Activated naive CD4-positive, alpha-beta T cell treated with anti-CD3 and anti-CD28 coated beads, Interleukin-2, amount 50 U/mL, for 72 hours (primary cell): Measurements from ENCODE around the gene MBNL2. TPM values are rescaled to one million over a fixed set of nuclear protein-coding genes. Genes with fewer than 3 reads are reported as not detected.
A peak's percentile ranks its signal among the peaks of the same experiment; 100 is the strongest.
"Not testable (repeated sequence)": the region's sequence is repeated elsewhere in the genome, so short reads cannot be mapped to it uniquely, and the experiment has no call there.

Source experiments
- ATAC-seq, 2 donors: fragments of 150-1000 bp; cut with Tn5 transposase; 2 replicates each; pipeline ENCODE4 v1.10.0; 2021; ENCODE audit warnings: mild to moderate bottlenecking in 2 of 2, moderate library complexity in 2 of 2
- DNase-seq, 2 donors: peaks; one replicate each; pipeline ENCODE4 v3.0.0; 2021 to 2022; ENCODE audit warnings: low spot score in 2 of 2
- H3K27ac Mint-ChIP-seq, 2 donors: one replicate each; pipeline ENCODE4 v1.8.0; 2022; ENCODE audit warnings: mild to moderate bottlenecking in 2 of 2, mixed read lengths in 2 of 2
- H3K36me3 Mint-ChIP-seq, 2 donors: one replicate each; pipeline ENCODE4 v1.8.0; 2022; ENCODE audit warnings: mixed read lengths in 2 of 2
- H3K9me3 Mint-ChIP-seq, 2 donors: one replicate each; pipeline ENCODE4 v1.8.0; 2022; ENCODE audit warnings: mixed read lengths in 2 of 2
- total RNA-seq, 2 donors: library from RNA; stranded (reverse); gene quantifications; one replicate each; pipeline ENCODE4 v1.2.3, GENCODE V29; 2022

The MBNL2 gene
- total RNA-seq, 2 donors from 2014 or later = 15.2 to 22.7 TPM

DNA sequence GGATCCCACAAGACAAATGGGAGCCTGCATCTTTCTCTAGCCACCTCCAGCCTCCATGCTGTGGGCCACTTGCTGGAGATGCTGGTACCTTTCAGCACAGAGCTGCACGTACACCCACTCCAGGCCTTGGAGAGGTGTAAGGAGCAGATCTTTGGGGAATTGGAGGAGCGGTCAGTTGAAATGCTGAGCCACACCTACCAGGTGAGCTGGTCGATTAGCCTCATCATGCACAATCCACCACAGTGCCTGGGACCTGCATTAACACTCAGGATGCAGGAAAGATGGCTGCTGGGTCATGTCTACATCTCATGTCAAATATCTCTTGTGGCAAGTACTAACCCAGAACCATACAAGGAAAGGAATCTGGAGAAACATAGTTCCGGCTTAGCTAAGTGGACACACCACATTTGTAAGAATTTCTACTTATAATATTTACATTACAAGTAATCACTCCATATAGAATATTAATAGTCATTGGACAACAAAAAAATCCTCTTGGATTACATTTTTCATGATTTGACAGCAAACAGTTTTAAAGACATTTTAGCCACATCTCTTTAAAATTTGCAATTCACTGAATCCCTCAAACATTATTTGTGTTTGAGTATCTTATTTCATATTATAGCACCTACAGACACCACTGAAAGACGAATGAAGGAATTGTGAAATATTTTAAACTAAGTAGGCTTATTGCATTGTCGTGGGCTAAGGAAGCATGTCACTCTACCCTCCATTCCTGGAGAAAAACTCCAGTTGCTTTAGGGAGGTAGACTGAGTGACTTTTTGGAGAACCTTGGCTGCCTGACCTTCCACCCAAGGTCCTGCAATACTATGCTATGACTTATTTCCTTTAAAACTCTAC lies 21.8 kb upstream of the MBNL2 start:
- H3K36me3 Mint-ChIP-seq = peaks cover 0 to 7% of the 10 kb centered on the region in 2 donors

GRCh38 chr13:97202761-97203160 lies 19.4 kb upstream of the MBNL2 start:
- Mint-ChIP-seq H3K27ac (no peak overlapping the region), H3K9me3 (peaks cover 11 to 16% of the 10 kb centered on the region in 2 donors), H3K36me3 (peaks cover 0 to 7% of the 10 kb centered on the region in 2 donors)
- DNase-seq (no peak), ATAC-seq (no peak)

More for the DNA sequence above, 21.8 kb upstream of the MBNL2 start:
- peaks cover 6 to 17% of the 10 kb centered on the region in 2 donors for H3K9me3 Mint-ChIP-seq
- no peak for ATAC-seq
- no peak for DNase-seq
- H3K27ac Mint-ChIP-seq = no peak overlapping the region

DNA sequence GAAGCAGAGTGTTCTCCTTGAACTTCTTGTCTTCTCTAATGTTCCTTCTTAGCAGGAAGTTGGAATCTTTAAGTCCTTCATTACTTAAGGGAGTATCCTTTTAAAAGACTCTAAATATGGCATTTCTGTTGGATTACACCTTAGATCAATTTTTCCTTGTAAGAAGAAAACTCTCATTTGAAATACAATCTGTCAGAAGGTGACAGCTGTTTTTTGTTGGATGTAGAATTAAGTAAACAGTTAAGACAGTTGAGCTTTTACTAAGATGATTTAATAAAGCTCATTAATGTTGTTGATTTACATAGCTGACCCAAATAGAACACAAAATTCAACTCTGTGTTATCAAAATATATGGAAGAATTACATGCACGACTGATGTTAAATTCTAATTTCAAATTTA lies 16.7 kb upstream of the MBNL2 start:
- DNase-seq (no peak), ATAC-seq (no peak)
- H3K27ac Mint-ChIP-seq = no peak overlapping the region
- peaks cover 5% of the 10 kb centered on the region in 2 donors for H3K9me3 Mint-ChIP-seq
- no peaks in the 10 kb centered on the region for H3K36me3 Mint-ChIP-seq

- Mint-ChIP-seq H3K36me3 (no peaks in the 10 kb centered on the region), H3K27ac (no peak overlapping the region)
- ATAC-seq = peak in 1 of 2 donors; percentile 93
These were observed 16.2 kb upstream of the MBNL2 start for GRCh38 chr13:97205982-97206381.

GRCh38 chr13:97207252-97207651 lies 14.9 kb upstream of the MBNL2 start:
- H3K9me3 Mint-ChIP-seq, H3K36me3 Mint-ChIP-seq, H3K27ac Mint-ChIP-seq, DNase-seq, ATAC-seq: not testable (repeated sequence)

More at GRCh38 chr13:97205982-97206381, 16.2 kb upstream of the MBNL2 start:
- DNase-seq = no peak
- peaks cover 5% of the 10 kb centered on the region in 2 donors for H3K9me3 Mint-ChIP-seq

DNA sequence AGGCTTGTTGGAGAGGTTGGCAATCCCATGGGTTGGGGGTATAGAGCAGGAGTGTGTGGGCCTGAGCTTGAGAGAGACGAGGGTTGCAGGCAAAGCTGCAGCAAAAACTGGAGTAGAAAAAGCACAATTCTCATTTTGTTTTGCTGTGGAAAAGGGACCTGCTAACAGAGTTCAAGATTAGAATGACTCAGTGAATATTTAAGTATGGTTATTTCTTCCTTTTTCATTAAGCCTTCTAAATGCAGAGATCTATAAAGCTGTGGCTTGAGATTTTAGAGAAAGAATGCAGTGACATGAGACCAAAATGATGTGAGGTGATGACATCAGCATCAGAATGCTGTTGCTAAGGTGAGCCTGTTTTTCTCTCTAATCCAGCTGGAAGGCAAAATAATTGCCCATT lies 10.8 kb upstream of the MBNL2 start:
- Mint-ChIP-seq H3K36me3 (no peaks in the 10 kb centered on the region), H3K9me3 (peaks cover 0 to 5% of the 10 kb centered on the region in 2 donors), H3K27ac (no peak overlapping the region)
- ATAC-seq (no peak), DNase-seq (no peak)

DNA sequence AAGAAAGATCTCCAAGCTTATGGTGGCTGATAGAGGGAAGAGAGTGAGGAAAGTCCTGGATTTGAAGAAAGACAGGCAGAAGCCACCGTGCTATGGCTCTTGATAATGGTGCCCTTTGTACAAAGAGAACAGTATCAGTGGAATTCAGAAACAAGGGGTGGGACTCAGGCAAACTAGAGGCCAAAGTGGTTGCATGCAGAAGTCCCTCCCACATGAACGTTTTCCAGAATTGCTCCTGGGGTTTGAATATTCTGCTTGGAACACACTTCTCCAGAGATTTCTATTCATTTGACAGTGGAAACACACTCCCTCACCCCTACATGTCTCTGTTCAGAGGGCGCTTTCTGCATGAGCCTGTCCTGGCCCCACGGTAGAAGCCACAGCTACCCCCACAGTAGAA lies 10.1 kb upstream of the MBNL2 start:
- no peak for ATAC-seq
- Mint-ChIP-seq H3K36me3 (no peaks in the 10 kb centered on the region), H3K9me3 (peaks cover 0 to 3% of the 10 kb centered on the region in 2 donors), H3K27ac (no peak overlapping the region)
- no peak for DNase-seq

GRCh38 chr13:97212601-97213040 lies 9.5 kb upstream of the MBNL2 start:
- H3K9me3 Mint-ChIP-seq = peaks cover 0 to 5% of the 10 kb centered on the region in 2 donors
- no peak for ATAC-seq
- no peak for DNase-seq
- H3K27ac Mint-ChIP-seq = no peak overlapping the region
- no peaks in the 10 kb centered on the region for H3K36me3 Mint-ChIP-seq

GRCh38 chr13:97214921-97215320 lies 7.2 kb upstream of the MBNL2 start:
- ATAC-seq = no peak
- Mint-ChIP-seq H3K36me3 (no peaks in the 10 kb centered on the region), H3K27ac (no peak overlapping the region), H3K9me3 (peaks cover 0 to 7% of the 10 kb centered on the region in 2 donors)
- no peak for DNase-seq

DNA sequence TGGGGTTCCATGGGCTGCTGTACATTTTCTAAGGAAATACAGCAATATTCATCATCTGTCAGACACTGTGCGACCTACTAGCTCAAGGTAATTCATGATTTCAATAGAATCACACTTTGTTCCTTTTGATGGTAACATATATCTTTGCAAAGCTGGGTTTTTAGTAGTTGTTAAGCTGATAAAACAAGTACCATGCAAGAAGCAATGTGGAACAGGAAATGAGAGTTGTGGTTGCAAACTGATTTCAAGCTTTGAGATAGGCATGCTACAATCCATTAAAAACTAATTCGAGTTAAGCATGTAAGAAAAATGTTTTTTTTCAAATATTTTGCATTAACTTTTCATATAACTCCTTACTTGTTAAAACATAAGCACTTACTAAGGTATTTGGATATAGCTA lies 6.8 kb upstream of the MBNL2 start:
- DNase-seq (no peak), ATAC-seq (no peak)
- no peak overlapping the region for H3K27ac Mint-ChIP-seq
- H3K36me3 Mint-ChIP-seq = no peaks in the 10 kb centered on the region
- peaks cover 0 to 7% of the 10 kb centered on the region in 2 donors for H3K9me3 Mint-ChIP-seq

GRCh38 chr13:97219226-97219625 lies 2.9 kb upstream of the MBNL2 start:
- no peak overlapping the region for H3K27ac Mint-ChIP-seq
- ATAC-seq (no peak), DNase-seq (no peak)
- peaks cover 0 to 6% of the 10 kb centered on the region in 2 donors for H3K36me3 Mint-ChIP-seq
- peaks cover 0 to 7% of the 10 kb centered on the region in 2 donors for H3K9me3 Mint-ChIP-seq

- H3K27ac Mint-ChIP-seq = no peak overlapping the region
- peaks cover 0 to 6% of the 10 kb centered on the region in 2 donors for H3K36me3 Mint-ChIP-seq
These were observed 1.8 kb upstream of the MBNL2 start for GRCh38 chr13:97220151-97220900.

GRCh38 chr13:97221046-97221445 lies 1.1 kb upstream of the MBNL2 start:
- DNase-seq (no peak), ATAC-seq (no peak)
- Mint-ChIP-seq H3K36me3 (peaks cover 0 to 6% of the 10 kb centered on the region in 2 donors), H3K27ac (peak overlapping the region in 1 of 2 donors; percentile 93), H3K9me3 (peaks cover 0 to 7% of the 10 kb centered on the region in 2 donors)

More at GRCh38 chr13:97220151-97220900, 1.8 kb upstream of the MBNL2 start:
- peaks cover 0 to 7% of the 10 kb centered on the region in 2 donors for H3K9me3 Mint-ChIP-seq
- ATAC-seq = no peak
- no peak for DNase-seq

GRCh38 chr13:97221466-97221865 lies 667 bp upstream of the MBNL2 start:
- ATAC-seq (no peak), DNase-seq (no peak)
- Mint-ChIP-seq H3K27ac (peak overlapping the region in 1 of 2 donors; percentile 93), H3K36me3 (peaks cover 0 to 6% of the 10 kb centered on the region in 2 donors), H3K9me3 (peaks cover 0 to 7% of the 10 kb centered on the region in 2 donors)

- Mint-ChIP-seq H3K36me3 (peaks cover 0 to 11% of the 10 kb centered on the region in 2 donors), H3K27ac (peak overlapping the region; percentile 91 to 93), H3K9me3 (no peaks in the 10 kb centered on the region)
- no peak for DNase-seq
- ATAC-seq = no peak
These were observed 1.0 kb downstream of the MBNL2 start for GRCh38 chr13:97223037-97223710.

GRCh38 chr13:97223711-97224541 lies 1.8 kb downstream of the MBNL2 start:
- Mint-ChIP-seq H3K9me3 (no peaks in the 10 kb centered on the region), H3K36me3 (peaks cover 0 to 11% of the 10 kb centered on the region in 2 donors), H3K27ac (peak overlapping the region; percentile 91 to 93)
- DNase-seq (no peak), ATAC-seq (no peak)
